ENCODE measurements around the gene TBX6. TPM values are rescaled to one million over a fixed set of nuclear protein-coding genes. Genes with fewer than 3 reads are reported as not detected.

The TBX6 gene
- total RNA-seq, 1 donor from 2014 or later = 2.1 TPM

DNA sequence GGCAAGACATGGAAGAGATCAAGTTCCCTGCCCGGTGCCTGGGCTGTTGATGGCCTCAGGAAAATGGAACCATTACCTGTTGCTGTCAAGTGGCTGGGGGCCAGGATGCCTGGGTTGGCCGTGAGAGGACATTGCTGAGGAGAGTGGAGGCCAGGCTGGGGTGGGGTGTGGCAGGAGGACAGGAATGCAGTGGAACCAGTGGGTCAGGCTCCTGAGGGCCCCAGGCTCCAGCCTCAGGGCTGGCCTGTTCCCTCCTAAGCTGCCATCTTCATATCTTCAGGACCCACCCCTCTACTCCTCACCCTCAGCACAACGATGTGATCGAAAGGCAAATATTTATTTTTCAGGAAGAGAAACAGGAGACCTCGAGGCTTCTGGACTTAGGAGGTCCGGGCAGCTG is 12.8 kb upstream of the TBX6 start:
- no peak overlapping the region for H3K27ac Mint-ChIP-seq

DNA sequence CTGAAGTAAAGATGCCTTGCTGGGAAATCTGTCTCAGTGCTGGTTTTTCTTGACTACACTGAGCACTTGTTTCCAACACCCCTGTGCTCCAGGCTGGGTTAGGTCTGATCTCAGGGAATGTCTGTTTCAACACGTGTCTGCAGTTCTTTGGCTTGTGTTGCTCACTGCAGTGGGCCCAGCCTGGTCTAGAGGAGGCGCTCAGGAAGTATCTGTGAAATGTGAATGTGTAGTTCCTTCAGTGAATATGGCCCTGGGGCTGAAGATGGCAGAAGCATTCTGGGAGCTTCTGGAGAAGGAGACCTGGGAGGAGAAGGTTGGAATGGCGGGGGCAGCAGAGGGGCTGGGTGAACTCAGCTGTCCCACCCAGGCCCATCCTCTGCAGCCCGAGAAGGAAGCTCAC is 12.4 kb upstream of the TBX6 start:
- Mint-ChIP-seq H3K27ac (no peak overlapping the region), H3K27me3 (no peaks in the 10 kb centered on the region), H3K36me3 (ENCODE audit: low read depth) (peaks cover 32% of the 10 kb centered on the region), H3K4me1 (no peaks in the 10 kb centered on the region), H3K4me3 (no peak overlapping the region), H3K9me3 (no peaks in the 10 kb centered on the region)
- intact Hi-C loops (cut with micrococcal nuclease) = no loop called here
- no peak for DNase-seq

More for the DNA sequence above, 12.8 kb upstream of the TBX6 start:
- no peak for DNase-seq
- H3K36me3 Mint-ChIP-seq (ENCODE audit: low read depth) = peaks cover 30% of the 10 kb centered on the region
- H3K27me3 Mint-ChIP-seq = no peaks in the 10 kb centered on the region
- intact Hi-C loops (cut with micrococcal nuclease) = no loop called here
- H3K4me1 Mint-ChIP-seq = no peaks in the 10 kb centered on the region
- H3K9me3 Mint-ChIP-seq = no peaks in the 10 kb centered on the region
- no peak overlapping the region for H3K4me3 Mint-ChIP-seq

DNA sequence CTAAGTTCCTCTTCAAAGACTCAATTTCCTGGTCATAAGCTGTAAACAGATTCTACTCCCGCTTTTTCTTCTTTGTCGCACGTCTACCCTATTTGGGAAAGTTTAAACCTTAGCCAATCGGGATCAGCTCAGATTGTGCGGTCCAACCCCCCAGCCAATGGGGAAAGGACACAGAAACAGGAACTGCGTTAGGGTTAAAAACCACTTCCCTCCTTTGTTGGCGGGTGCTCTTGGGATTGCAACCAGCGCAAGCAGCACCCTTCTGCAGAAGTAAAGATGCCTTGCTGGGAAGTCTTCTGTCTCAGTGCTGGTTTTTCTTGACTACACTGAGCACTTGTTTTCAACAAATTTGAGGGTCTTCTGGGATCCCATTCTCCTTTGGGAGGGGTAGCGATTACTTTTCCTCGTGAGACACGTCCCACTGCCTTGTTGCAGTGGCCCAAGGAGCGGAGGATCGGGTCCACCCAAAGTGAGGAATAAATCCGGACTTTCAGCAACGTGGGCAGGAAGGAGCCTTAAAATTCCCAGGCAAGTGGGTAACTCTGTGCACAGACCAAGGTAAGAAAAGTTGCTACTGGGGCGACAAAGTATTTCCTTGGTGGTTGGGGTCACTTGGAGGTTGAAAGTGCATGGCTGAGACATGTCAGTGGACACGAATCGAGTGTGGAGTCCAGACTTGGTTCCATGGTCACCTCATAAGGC is 5.3 kb upstream of the TBX6 start:
- Mint-ChIP-seq H3K27me3 (no peaks in the 10 kb centered on the region), H3K27ac (peak overlapping the region; percentile 90), H3K9me3 (peaks cover 13% of the 10 kb centered on the region), H3K36me3 (ENCODE audit: low read depth) (peaks cover 31% of the 10 kb centered on the region), H3K4me1 (peaks cover 30% of the 10 kb centered on the region), H3K4me3 (peak overlapping the region; percentile 74)
- peak; percentile 70 for DNase-seq
- intact Hi-C loops (cut with micrococcal nuclease) = no loop called here

DNA sequence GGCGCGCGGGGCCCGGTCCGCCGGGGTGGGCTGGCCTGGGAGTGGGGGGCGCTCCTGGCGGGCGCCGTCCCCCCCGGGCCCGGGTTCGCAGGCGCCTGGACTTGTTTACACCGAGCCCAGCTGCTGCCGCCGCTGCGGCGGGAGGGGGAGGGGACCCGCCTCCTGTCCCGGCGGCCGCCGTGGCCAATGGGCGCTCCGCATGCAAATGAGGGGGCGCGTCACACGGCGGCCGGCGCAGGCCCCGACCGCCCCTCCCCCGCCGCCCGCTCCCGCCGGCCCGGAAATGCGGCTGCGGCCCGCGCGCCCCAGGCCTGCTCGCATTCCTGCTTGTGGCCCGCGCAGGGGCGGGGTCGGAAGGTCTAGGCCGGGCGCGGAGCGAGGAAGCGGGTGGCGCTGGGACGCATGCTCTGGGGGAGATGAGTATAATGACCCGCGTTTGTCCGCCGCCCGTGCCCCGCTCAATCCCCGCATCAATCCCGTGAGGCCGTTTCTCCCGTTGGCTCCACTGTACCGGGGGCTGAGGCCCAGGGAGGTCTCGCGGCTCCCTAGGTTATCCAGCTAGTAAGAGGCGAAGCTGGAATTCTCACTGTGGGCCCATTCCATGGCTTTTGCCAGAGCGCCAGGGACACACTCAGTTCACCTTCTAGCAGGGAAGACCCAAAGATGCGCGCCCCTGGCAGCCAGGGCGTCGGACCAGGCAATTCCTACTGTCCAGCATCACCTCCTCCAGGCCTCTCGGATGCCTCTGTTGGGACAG is 4.6 kb upstream of the TBX6 start, which contains the start of gene YPEL3:
Gene YPEL3, minus strand, starts transcription at position 109 of the 757 bp plus-strand sequence. CDS start 731 bp downstream, outside the sequence.
- H3K27me3 Mint-ChIP-seq = no peaks in the 10 kb centered on the region
- peak within 1 kb of the TSS; percentile 91 for H3K4me3 Mint-ChIP-seq
- H3K27ac Mint-ChIP-seq = peak within 1 kb of the TSS; percentile 90
- peak; percentile 97 for DNase-seq
- H3K9me3 Mint-ChIP-seq = peaks cover 13% of the 10 kb centered on the region
- H3K4me1 Mint-ChIP-seq = peaks cover 31% of the 10 kb centered on the region
- H3K36me3 Mint-ChIP-seq (ENCODE audit: low read depth) = peaks cover 31% of the 10 kb centered on the region
- intact Hi-C loops (cut with micrococcal nuclease) = no loop called here

DNA sequence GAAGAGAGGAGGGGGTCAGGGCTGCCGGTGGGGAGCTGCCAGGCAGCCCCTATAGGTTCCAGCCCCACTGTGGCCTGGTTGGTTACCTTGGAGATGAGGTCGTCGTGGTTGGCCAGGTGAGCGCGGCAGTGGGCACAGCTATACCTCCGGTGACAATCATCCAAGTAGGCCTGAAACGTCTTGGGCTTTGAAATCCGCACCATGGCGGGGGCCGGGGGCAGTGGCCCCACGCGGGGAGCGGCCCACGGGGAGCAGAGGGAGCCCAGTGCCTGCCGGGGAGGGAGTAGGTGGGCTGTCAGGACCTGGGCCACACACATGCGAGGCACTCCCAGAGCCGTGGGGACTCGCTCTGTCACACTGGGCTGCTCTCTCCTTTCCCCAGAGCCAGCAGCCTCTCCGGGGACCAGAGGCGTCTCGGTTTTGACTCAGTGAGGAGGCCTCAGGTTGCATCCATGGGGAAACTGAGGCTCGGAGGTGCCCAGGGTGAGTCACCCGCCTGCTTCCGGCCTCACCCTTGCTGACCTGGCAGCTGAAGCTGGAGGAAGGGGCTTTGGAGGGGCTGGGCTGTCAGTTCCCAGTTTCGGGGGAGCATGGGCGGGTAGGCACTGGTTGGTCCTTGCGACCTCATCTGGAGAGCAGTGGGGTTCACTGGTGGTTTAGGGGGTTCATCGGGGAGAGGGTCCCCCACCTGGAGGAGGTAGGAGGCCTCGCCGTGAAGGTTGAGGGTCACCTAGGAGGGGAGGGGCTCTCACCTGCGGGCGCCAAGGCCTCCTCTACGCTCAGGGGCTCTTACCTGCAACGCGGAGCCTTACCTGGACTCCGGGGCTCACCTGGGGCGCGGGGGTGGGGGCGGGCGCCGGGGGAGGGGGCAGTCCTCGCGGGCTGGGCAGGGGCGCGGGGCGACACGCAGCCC is 3.7 kb upstream of the TBX6 start:
- H3K36me3 Mint-ChIP-seq (ENCODE audit: low read depth) = peaks cover 31% of the 10 kb centered on the region
- intact Hi-C loops (cut with micrococcal nuclease) = no loop called here
- peak; percentile 74 for DNase-seq

DNA sequence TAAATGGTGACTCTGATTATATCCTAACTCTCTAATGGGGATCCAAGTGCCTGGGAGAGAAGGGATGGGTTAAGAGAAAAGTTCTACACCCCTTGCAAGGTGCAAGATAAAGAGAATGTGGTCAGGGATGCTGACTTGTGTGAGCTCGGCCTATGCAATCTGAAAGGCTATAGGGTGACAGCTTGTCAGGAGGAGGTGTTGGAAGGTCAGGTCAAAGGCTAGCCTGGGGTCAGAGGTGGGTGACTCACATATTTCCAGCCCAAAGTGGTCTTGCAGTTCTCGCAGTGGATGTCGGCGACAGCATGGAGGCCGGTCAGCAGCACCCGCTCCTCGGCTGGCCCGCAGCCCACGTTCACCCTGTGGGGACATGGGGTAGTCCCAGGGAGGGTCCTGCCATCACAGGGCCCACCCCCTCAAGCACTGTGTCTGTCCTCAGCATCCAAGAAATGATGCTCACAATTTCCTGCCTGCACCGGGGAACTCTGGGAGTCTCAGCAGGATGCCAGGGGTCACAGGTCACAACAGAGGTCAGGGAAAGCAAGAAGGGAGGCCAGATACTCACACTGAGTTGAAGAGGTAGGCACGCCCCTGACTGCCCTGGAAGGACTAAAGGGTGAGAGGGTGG is 2.9 kb upstream of the TBX6 start:
- H3K36me3 Mint-ChIP-seq (ENCODE audit: low read depth) = peaks cover 31% of the 10 kb centered on the region
- no peak for DNase-seq
- H3K4me1 Mint-ChIP-seq = peaks cover 42% of the 10 kb centered on the region
- peak overlapping the region; percentile 91 for H3K4me3 Mint-ChIP-seq
- peak overlapping the region; percentile 88 for H3K27ac Mint-ChIP-seq
- intact Hi-C loops (cut with micrococcal nuclease) = no loop called here
- peaks cover 13% of the 10 kb centered on the region for H3K9me3 Mint-ChIP-seq
- H3K27me3 Mint-ChIP-seq = no peaks in the 10 kb centered on the region

More for the DNA sequence above, 3.7 kb upstream of the TBX6 start:
- Mint-ChIP-seq H3K9me3 (peaks cover 13% of the 10 kb centered on the region), H3K27ac (peak overlapping the region; percentile 88), H3K4me3 (peak overlapping the region; percentile 91), H3K4me1 (peaks cover 34% of the 10 kb centered on the region), H3K27me3 (no peaks in the 10 kb centered on the region)

DNA sequence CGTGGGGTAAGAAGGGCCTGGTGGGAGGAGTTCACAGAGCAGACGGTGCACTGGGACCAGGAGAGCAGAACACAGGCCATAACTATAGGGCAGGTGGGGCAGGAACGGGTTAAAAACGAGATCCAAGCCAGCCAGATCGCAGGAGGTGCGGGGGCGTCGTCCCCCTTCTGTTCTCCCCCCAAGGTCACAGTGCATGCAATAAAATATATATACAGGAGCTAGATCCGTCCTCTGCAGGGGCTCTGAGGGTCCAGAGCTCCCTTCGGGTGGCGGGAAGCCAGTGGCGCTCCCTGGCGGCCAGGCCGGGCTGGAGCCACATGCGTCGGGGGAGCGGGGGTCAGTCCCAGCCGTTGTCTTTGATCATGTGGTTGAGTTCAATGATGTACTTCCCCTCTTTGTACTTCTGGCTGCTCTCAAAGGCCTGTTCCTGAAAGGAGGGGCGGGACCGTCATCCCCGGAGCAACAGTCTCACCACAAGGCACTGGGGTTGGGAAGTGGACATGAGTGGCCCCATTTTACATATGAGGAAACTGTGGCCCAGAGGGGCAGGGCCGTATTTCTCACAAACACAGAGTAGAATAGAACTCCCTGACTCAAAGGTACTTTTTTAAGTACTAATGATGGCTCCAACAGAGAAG is 768 bp upstream of the TBX6 start:
- H3K4me1 Mint-ChIP-seq = peaks cover 44% of the 10 kb centered on the region
- peak; percentile 91 for DNase-seq

DNA sequence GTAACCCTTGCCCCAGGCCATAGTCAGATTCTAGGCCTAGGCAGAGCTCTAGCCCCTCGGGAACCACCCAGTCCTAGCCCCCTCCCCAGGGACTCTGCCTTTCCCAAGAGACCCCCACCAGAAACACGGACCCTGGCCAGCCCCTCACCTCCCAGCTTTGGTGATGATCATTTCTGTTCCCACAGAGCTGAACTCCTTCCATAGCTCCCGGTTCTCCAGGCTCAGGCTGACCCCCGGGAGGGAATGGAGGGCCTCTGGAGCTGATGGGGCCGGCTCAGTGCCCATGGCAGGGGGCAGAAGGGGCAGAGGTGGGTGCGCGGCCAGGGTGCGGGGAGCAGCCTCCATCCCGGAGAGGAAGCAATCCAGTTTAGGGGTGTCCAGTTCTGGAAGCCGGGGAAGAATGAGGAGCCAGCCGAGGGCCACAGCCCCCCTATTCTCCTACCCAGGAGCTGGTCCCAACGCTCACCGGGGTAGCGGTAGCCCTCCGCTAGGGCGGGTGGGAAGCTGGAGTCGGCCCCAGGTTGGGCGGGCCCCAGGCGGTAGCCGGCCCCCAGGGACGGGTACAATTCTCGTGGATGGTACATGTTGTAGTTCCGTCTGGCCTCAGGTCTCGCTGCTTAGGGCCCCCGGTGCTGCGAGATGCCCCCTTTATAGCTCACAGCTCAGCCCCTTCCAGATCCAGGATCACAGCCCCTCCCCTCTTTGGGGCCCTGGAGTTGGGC is 953 bp downstream of the TBX6 start:
- H3K4me1 Mint-ChIP-seq = peaks cover 39% of the 10 kb centered on the region
- no peaks in the 10 kb centered on the region for H3K27me3 Mint-ChIP-seq
- peak overlapping the region; percentile 54 for H3K4me3 Mint-ChIP-seq
- intact Hi-C loops (cut with micrococcal nuclease) = no loop called here
- DNase-seq = peak; percentile 61
- peak overlapping the region; percentile 78 for H3K27ac Mint-ChIP-seq
- H3K9me3 Mint-ChIP-seq = no peaks in the 10 kb centered on the region
- H3K36me3 Mint-ChIP-seq (ENCODE audit: low read depth) = peaks cover 27% of the 10 kb centered on the region

More for the DNA sequence above, 768 bp upstream of the TBX6 start:
- intact Hi-C loops (cut with micrococcal nuclease) = loop anchor here (1.0 kb wide), 3 partner anchors 17 to 31 kb away; partner anchors contain the start of genes ALDOA, MAPK3 and PPP4C
- peaks cover 7% of the 10 kb centered on the region for H3K9me3 Mint-ChIP-seq
- peak overlapping the region; percentile 93 for H3K27ac Mint-ChIP-seq
- no peaks in the 10 kb centered on the region for H3K27me3 Mint-ChIP-seq
- peaks cover 24% of the 10 kb centered on the region for H3K36me3 Mint-ChIP-seq (ENCODE audit: low read depth)
- peak overlapping the region; percentile 87 for H3K4me3 Mint-ChIP-seq

DNA sequence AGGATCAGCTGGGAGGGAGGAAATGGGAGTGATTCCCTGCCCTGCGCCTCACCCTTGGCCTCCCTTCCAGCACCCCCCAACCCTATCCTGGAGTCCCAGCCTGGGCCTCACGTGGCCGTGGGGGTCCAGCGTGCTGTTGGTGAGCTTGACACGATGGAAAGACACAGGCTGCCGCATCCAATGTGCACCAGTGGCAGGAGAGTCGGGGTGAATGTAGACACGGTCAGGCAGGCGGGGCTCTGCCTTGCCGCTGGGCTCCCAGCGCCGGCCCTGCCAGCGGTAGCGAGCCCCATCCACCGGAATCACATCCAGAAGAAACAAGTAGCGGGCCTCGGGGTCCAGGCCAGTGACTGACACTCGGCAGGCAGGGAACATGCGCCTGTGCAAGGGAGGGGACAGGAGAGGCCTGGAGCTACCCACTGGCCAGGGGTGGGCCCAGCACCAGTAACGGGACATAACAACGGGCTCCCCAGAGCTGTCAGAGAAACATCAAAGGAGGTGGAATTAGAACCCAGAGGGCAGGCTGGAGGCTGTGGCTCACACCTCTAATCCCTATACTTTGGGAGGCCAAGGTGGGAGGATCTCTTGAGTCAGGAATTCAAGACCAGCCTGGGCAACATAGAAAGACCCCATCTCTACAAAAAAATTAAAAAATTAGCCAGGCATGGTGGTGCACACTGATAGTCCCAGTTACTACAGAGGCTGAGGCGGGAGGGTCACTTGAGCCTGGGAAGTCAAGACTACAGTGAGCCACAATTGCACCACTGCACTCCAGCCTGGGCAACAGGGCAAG is 2.7 kb downstream of the TBX6 start:
- Mint-ChIP-seq H3K4me3 (peak overlapping the region; percentile 54), H3K27ac (peak overlapping the region; percentile 78), H3K36me3 (ENCODE audit: low read depth) (peaks cover 27% of the 10 kb centered on the region), H3K4me1 (peaks cover 25% of the 10 kb centered on the region), H3K9me3 (no peaks in the 10 kb centered on the region), H3K27me3 (no peaks in the 10 kb centered on the region)
- intact Hi-C loops (cut with micrococcal nuclease) = no loop called here
- no peak for DNase-seq

DNA sequence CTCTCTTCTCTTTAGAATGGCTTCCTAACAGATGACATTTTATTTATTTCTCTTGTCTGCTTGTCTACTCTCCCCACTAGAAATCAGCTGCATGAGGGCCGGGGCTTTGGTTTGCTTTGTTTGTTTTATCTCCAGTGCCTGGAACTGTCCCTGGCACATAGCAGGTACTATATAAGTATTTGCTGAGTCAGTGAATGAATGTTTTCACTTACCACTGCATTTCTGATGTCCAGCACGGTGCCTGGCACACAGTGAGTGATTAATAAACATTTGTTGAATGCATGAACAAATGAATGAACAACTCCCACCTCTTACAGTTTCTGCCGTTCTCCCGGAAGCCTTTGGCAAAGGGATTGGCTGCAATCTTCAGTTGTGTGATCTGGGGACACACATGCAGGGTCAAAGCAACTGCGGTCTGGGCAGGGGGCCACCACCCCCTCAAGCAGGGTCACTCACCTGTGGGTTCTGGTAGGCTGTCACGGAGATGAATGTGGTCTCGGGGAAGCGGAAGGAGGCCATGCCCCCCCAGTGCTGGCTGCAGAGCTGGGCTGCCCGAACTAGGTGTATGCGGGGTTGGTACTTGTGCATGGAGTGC is 3.4 kb downstream of the TBX6 start:
- intact Hi-C loops (cut with micrococcal nuclease) = no loop called here
- no peak overlapping the region for H3K27ac Mint-ChIP-seq
- peaks cover 30% of the 10 kb centered on the region for H3K36me3 Mint-ChIP-seq (ENCODE audit: low read depth)
- H3K4me3 Mint-ChIP-seq = no peak overlapping the region
- no peak for DNase-seq
- H3K9me3 Mint-ChIP-seq = no peaks in the 10 kb centered on the region
- peaks cover 23% of the 10 kb centered on the region for H3K4me1 Mint-ChIP-seq
- no peaks in the 10 kb centered on the region for H3K27me3 Mint-ChIP-seq

DNA sequence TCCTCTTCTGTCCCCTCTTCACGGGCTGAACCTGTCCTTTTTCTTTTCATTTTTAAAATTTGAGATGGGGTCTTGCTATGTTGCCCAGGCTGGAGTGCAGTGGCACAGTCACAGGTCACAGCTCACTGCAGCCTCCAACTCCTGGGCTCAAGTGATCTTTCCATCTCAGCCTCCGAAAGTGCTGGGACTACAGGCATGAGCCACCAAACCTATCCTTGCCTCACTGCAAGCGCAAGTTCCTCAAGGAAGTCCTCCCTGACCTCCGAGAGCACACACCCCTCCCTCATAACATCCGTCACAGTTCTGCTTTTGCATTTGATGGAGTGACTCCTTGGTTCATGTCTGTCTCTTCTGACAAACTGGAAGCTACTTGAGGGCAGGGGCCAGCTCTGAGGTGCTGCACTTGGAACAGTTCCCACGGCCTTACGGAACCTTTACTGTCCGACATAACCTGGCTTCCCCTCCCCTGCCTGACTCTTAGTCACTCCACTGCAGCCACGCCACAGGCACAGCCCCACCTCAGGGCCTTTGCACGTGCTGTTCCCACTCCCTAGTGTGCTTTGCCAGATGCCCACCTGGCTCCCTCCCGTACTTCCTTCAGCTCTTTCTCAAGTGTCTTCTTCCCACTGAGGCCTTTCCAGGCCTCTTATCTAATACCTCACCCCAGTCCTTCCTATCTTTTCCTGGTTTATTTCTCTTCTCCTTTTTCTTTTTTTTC is 4.4 kb downstream of the TBX6 start:
- Mint-ChIP-seq H3K4me3 (no peak overlapping the region), H3K27me3 (no peaks in the 10 kb centered on the region), H3K4me1 (peaks cover 19% of the 10 kb centered on the region), H3K9me3 (no peaks in the 10 kb centered on the region), H3K36me3 (ENCODE audit: low read depth) (peaks cover 36% of the 10 kb centered on the region), H3K27ac (peak overlapping the region; percentile 40)
- no peak for DNase-seq
- intact Hi-C loops (cut with micrococcal nuclease) = no loop called here

Measured in activated CD4-positive, alpha-beta T cell treated with anti-CD3 and anti-CD28 coated beads, Interleukin-2, amount 10 ng/mL, durations not matched to agents 24 days and 14 days (primary cell).